HL-60 (cell line): ENCODE measurements around the gene AMPD2.

Experiments
- CTCF ChIP-seq: IDR thresholded peaks from one replicate; pipeline ENCODE4 v1.5.1; 2011; ENCODE audit warnings: low read length, control low read depth, inconsistent platforms; ENCODE audit not compliant: insufficient read depth
- SPI1 ChIP-seq: IDR thresholded peaks from 2 replicates; pipeline ENCODE4 v1.6.1; 2012; ENCODE audit warnings: low read depth, mild to moderate bottlenecking, borderline replicate concordance
- TF ChIP-seq, protein P1 (sequence below): IDR thresholded peaks from 2 replicates; pipeline ENCODE4 v1.6.1; 2012; ENCODE audit warnings: low read depth; ENCODE audit not compliant: insufficient replicate concordance

DNA sequence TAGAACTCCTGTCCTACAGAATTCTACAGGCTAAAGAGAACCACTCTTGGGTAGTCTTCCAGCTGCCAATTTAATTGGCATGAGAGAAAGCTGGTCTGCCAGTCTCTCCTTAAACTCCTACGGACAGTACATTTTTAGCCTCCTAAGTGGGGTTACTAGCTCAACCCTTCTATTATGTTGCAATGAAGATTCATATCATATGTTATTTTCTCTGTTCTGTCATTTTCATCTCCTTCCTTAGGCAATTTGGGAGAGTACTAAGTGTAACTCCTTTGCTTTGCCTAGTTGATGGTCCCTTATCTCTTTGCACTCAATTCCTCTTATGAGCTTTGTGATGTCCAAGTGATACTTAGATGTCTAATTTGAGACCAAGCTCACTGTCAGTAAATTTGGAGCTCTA, 14.3 kb upstream of the AMPD2 start:
- no peak for TF ChIP-seq CTCF
- no peak for TF ChIP-seq SPI1
- TF ChIP-seq, protein P1, sequence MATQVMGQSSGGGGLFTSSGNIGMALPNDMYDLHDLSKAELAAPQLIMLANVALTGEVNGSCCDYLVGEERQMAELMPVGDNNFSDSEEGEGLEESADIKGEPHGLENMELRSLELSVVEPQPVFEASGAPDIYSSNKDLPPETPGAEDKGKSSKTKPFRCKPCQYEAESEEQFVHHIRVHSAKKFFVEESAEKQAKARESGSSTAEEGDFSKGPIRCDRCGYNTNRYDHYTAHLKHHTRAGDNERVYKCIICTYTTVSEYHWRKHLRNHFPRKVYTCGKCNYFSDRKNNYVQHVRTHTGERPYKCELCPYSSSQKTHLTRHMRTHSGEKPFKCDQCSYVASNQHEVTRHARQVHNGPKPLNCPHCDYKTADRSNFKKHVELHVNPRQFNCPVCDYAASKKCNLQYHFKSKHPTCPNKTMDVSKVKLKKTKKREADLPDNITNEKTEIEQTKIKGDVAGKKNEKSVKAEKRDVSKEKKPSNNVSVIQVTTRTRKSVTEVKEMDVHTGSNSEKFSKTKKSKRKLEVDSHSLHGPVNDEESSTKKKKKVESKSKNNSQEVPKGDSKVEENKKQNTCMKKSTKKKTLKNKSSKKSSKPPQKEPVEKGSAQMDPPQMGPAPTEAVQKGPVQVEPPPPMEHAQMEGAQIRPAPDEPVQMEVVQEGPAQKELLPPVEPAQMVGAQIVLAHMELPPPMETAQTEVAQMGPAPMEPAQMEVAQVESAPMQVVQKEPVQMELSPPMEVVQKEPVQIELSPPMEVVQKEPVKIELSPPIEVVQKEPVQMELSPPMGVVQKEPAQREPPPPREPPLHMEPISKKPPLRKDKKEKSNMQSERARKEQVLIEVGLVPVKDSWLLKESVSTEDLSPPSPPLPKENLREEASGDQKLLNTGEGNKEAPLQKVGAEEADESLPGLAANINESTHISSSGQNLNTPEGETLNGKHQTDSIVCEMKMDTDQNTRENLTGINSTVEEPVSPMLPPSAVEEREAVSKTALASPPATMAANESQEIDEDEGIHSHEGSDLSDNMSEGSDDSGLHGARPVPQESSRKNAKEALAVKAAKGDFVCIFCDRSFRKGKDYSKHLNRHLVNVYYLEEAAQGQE, result no peak
